ENCODE results near the gene RAB32. TPM values are rescaled to one million over a fixed set of nuclear protein-coding genes. Genes with fewer than 3 reads are reported as not detected.

The RAB32 gene
- polyA plus RNA-seq, 1 of the 3 experiments (the other 2 are of a cell fraction) = 36.9 TPM

Other genes starting within 250 kb of the RAB32 start
- not detected in 2 replicates for gene ADGB, start 55.1 kb downstream of the RAB32 start, polyA plus RNA-seq (2012; rRNA removed)